Measurements from ENCODE around the gene SHISA9. TPM values are rescaled to one million over a fixed set of nuclear protein-coding genes. Genes with fewer than 3 reads are reported as not detected.
A peak's percentile ranks its signal among the peaks of the same experiment; 100 is the strongest.

The SHISA9 gene
- total RNA-seq, 1 donor from 2014 or later = 3.0 TPM

GRCh38 chr16:13269359-13269758, 368.0 kb downstream of the SHISA9 start:
- no peak for DNase-seq (ENCODE audit: low spot score, unreplicated experiment)
- TF ChIP-seq, protein P1, sequence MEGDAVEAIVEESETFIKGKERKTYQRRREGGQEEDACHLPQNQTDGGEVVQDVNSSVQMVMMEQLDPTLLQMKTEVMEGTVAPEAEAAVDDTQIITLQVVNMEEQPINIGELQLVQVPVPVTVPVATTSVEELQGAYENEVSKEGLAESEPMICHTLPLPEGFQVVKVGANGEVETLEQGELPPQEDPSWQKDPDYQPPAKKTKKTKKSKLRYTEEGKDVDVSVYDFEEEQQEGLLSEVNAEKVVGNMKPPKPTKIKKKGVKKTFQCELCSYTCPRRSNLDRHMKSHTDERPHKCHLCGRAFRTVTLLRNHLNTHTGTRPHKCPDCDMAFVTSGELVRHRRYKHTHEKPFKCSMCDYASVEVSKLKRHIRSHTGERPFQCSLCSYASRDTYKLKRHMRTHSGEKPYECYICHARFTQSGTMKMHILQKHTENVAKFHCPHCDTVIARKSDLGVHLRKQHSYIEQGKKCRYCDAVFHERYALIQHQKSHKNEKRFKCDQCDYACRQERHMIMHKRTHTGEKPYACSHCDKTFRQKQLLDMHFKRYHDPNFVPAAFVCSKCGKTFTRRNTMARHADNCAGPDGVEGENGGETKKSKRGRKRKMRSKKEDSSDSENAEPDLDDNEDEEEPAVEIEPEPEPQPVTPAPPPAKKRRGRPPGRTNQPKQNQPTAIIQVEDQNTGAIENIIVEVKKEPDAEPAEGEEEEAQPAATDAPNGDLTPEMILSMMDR (IDR thresholded peaks at IDR 0.05; ENCODE audit: unreplicated experiment) = no peak
- Mint-ChIP-seq H3K36me3 (ENCODE audit: insufficient read depth) (no peaks in the 10 kb centered on the region), H3K27me3 (peaks cover 5% of the 10 kb centered on the region), H3K4me3 (ENCODE audit: low read depth) (no peak overlapping the region), H3K9me3 (ENCODE audit: low read depth) (peaks cover 3% of the 10 kb centered on the region), H3K4me1 (ENCODE audit: low read depth) (peaks cover 14% of the 10 kb centered on the region), H3K27ac (no peak overlapping the region)

GRCh38 chr16:13269905-13270528, 368.6 kb downstream of the SHISA9 start:
- Mint-ChIP-seq H3K27ac (peak overlapping the region; percentile 55), H3K36me3 (ENCODE audit: insufficient read depth) (no peaks in the 10 kb centered on the region), H3K27me3 (peaks cover 5% of the 10 kb centered on the region), H3K4me3 (ENCODE audit: low read depth) (no peak overlapping the region), H3K9me3 (ENCODE audit: low read depth) (peaks cover 3% of the 10 kb centered on the region), H3K4me1 (ENCODE audit: low read depth) (peaks cover 14% of the 10 kb centered on the region)
- DNase-seq (ENCODE audit: low spot score, unreplicated experiment) = no peak
- TF ChIP-seq, protein P1 (IDR thresholded peaks at IDR 0.05; ENCODE audit: unreplicated experiment) = no peak

DNA sequence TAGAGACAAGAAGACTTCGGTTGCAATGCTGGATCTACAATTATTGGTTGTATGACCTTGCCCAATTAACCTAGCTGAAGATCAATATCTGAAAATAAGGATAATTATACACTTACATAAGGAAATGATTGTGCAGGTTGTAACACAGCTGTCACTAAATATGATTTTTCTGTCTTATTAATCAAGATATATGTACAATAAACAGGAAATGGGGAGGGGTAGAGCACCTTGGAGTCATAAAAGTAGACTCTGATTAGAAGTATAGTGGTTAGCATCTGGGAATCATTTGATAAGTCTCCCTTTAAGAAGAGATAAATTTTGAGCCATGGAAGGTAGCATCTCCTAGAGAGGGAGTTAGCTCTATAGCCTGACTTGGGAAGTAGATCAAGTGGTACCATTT, 369.2 kb downstream of the SHISA9 start:
- DNase-seq (ENCODE audit: low spot score, unreplicated experiment) = no peak
- Mint-ChIP-seq H3K9me3 (ENCODE audit: low read depth) (peaks cover 3% of the 10 kb centered on the region), H3K4me3 (ENCODE audit: low read depth) (no peak overlapping the region), H3K36me3 (ENCODE audit: insufficient read depth) (no peaks in the 10 kb centered on the region), H3K4me1 (ENCODE audit: low read depth) (peaks cover 14% of the 10 kb centered on the region), H3K27me3 (peaks cover 3% of the 10 kb centered on the region), H3K27ac (no peak overlapping the region)
- TF ChIP-seq, protein P1 (IDR thresholded peaks at IDR 0.05; ENCODE audit: unreplicated experiment) = no peak

- Mint-ChIP-seq H3K27ac (no peak overlapping the region), H3K27me3 (peaks cover 3% of the 10 kb centered on the region), H3K9me3 (ENCODE audit: low read depth) (no peaks in the 10 kb centered on the region), H3K4me3 (ENCODE audit: low read depth) (no peak overlapping the region), H3K4me1 (ENCODE audit: low read depth) (peaks cover 5% of the 10 kb centered on the region), H3K36me3 (ENCODE audit: insufficient read depth) (no peaks in the 10 kb centered on the region)
- DNase-seq (ENCODE audit: low spot score, unreplicated experiment) = no peak
- TF ChIP-seq, protein P1 (IDR thresholded peaks at IDR 0.05; ENCODE audit: unreplicated experiment) = no peak
Observed at GRCh38 chr16:13289515-13289914, 388.1 kb downstream of the SHISA9 start.

Other genes starting within 250 kb of the SHISA9 start
- gene CPPED1, start 97.7 kb upstream of the SHISA9 start, total RNA-seq = 11.6 and 13.2 TPM in 2 replicates

Measured in progenitor cell of endocrine pancreas (in vitro differentiated cells).